MCF 10A (cell line): ENCODE results near the gene TBCD. TPM values are rescaled to one million over a fixed set of nuclear protein-coding genes. Genes with fewer than 3 reads are reported as not detected.

Experiments
- BruUV-seq: library from RNA; stranded (reverse); fragments of 400-500 nt; replicated peaks from 2 replicates; lab custom pipeline; 2021; lab: Mats Ljungman, UMichigan
- CTCF ChIA-PET: fragments of 300-600 bp; sonication (Branson Sonifier 250); formaldehyde crosslinking; extraction: SDS; loops from one replicate; lab custom pipeline; 2021; ENCODE audit warnings: antibody characterized with exemption, inconsistent platforms; lab: Yijun Ruan, JAX
- POLR2A ChIA-PET: fragments of 300-600, 350-650 bp; sonication (Branson Sonifier 250); formaldehyde crosslinking; extraction: SDS; loops from one replicate; lab custom pipeline; 2020; ENCODE audit warnings: antibody characterized with exemption, inconsistent platforms; lab: Yijun Ruan, JAX
- DNase-seq: peaks from one replicate; pipeline ENCODE4 v3.0.0-alpha.2; 2018; ENCODE audit not compliant: unreplicated experiment
- H3K27ac Mint-ChIP-seq: one replicate; pipeline ENCODE4 v1.8.0; 2022; ENCODE audit warnings: mild to moderate bottlenecking, low read depth, mixed read lengths; ENCODE audit not compliant: unreplicated experiment
- H3K27me3 Mint-ChIP-seq: one replicate; pipeline ENCODE4 v1.8.0; 2022; ENCODE audit warnings: mixed read lengths; ENCODE audit not compliant: insufficient read depth, unreplicated experiment
- H3K36me3 Mint-ChIP-seq: one replicate; pipeline ENCODE4 v1.8.0; 2022; ENCODE audit warnings: mild to moderate bottlenecking, moderate library complexity, mixed read lengths; ENCODE audit not compliant: insufficient read depth, unreplicated experiment
- H3K4me1 Mint-ChIP-seq: one replicate; pipeline ENCODE4 v1.8.0; 2022; ENCODE audit warnings: mixed read lengths; ENCODE audit not compliant: insufficient read depth, unreplicated experiment
- H3K4me3 Mint-ChIP-seq: one replicate; pipeline ENCODE4 v1.8.0; 2022; ENCODE audit warnings: mild to moderate bottlenecking, moderate library complexity, mixed read lengths; ENCODE audit not compliant: unreplicated experiment
- H3K9me3 Mint-ChIP-seq: one replicate; pipeline ENCODE4 v1.8.0; 2022; ENCODE audit warnings: mixed read lengths; ENCODE audit not compliant: unreplicated experiment
- CTCF ChIP-seq: fragments of 200-600 bp; IDR thresholded peaks from one replicate; pipeline ENCODE4 v1.8.0; 2022; ENCODE audit warnings: antibody characterized with exemption, mild to moderate bottlenecking; ENCODE audit not compliant: unreplicated experiment
- intact Hi-C: fragments of 100-400 bp; cut with micrococcal nuclease; formaldehyde crosslinking; loops from 2 replicates; pipeline ENCODE4 v1.14.1; 2022
- total RNA-seq: library from RNA; stranded (reverse); gene quantifications from 2 replicates; pipeline ENCODE4 v1.2.3, GENCODE V29; 2022

Gene TBCD
- total RNA-seq, 1 experiment from 2014 or later: 76.2 TPM

- Mint-ChIP-seq H3K4me1 (no peaks in the 10 kb centered on the region), H3K27me3 (no peaks in the 10 kb centered on the region), H3K9me3 (no peaks in the 10 kb centered on the region), H3K36me3 (peaks cover 6% of the 10 kb centered on the region), H3K27ac (no peak overlapping the region), H3K4me3 (no peak overlapping the region)
- no TSS peak for BruUV-seq
- intact Hi-C loops: no loop called here
- ChIA-PET POLR2A (no interaction called here), CTCF (no interaction called here)
- no peak for DNase-seq
- no peak for TF ChIP-seq CTCF
These were observed 218.2 kb downstream of the TBCD start for GRCh38 chr17:82970067-82970466.

GRCh38 chr17:82970818-82971590 is 219.1 kb downstream of the TBCD start:
- Mint-ChIP-seq H3K4me1 (no peaks in the 10 kb centered on the region), H3K36me3 (peaks cover 6% of the 10 kb centered on the region), H3K9me3 (no peaks in the 10 kb centered on the region), H3K27me3 (no peaks in the 10 kb centered on the region), H3K27ac (no peak overlapping the region), H3K4me3 (no peak overlapping the region)
- TF ChIP-seq CTCF: no peak
- ChIA-PET CTCF (no interaction called here), POLR2A (no interaction called here)
- intact Hi-C loops: no loop called here
- DNase-seq: no peak
- no TSS peak for BruUV-seq

GRCh38 chr17:82972836-82973372 is 221.0 kb downstream of the TBCD start:
- H3K4me3 Mint-ChIP-seq: no peak overlapping the region
- H3K4me1 Mint-ChIP-seq: no peaks in the 10 kb centered on the region
- H3K27ac Mint-ChIP-seq: no peak overlapping the region
- no peak for DNase-seq
- no TSS peak for BruUV-seq
- TF ChIP-seq CTCF: no peak
- intact Hi-C loops: no loop called here
- CTCF ChIA-PET: interaction anchor here (0.6 kb wide), 1 partner anchor 226 kb away, joined by 3 read pairs; no protein-coding TSS in a partner anchor
- H3K9me3 Mint-ChIP-seq: no peaks in the 10 kb centered on the region
- no peaks in the 10 kb centered on the region for H3K27me3 Mint-ChIP-seq
- POLR2A ChIA-PET: no interaction called here
- peaks cover 6% of the 10 kb centered on the region for H3K36me3 Mint-ChIP-seq

- DNase-seq: no peak
- Mint-ChIP-seq H3K4me3 (no peak overlapping the region), H3K27me3 (no peaks in the 10 kb centered on the region), H3K9me3 (no peaks in the 10 kb centered on the region), H3K36me3 (peaks cover 6% of the 10 kb centered on the region), H3K4me1 (no peaks in the 10 kb centered on the region), H3K27ac (no peak overlapping the region)
- no peak for TF ChIP-seq CTCF
- no TSS peak for BruUV-seq
- POLR2A ChIA-PET: no interaction called here
- CTCF ChIA-PET: interaction anchor here (0.6 kb wide), 1 partner anchor 226 kb away, joined by 3 read pairs; no protein-coding TSS in a partner anchor
- intact Hi-C loops: no loop called here
These were observed 221.7 kb downstream of the TBCD start for GRCh38 chr17:82973456-82974135.
